Peyer's patch (tissue), 4 donors: Measurements from ENCODE around the gene PELI2. TPM values are rescaled to one million over a fixed set of nuclear protein-coding genes. Genes with fewer than 3 reads are reported as not detected.

Experiments
- DNase-seq, 3 donors: peaks; one replicate each; pipeline ENCODE4 v3.0.0-alpha.2; 2017 to 2019
- H3K27ac ChIP-seq, 4 donors: fragments of 200-600 bp; sonication (generic); one replicate each; pipeline ENCODE4 v1.5.1; 2016 to 2019
- H3K27me3 ChIP-seq, 2 donors: fragments of 200-600 bp; sonication (generic); one replicate each; pipeline ENCODE4 v1.5.1; 2019
- H3K36me3 ChIP-seq, 3 donors: fragments of 200-600 bp; sonication (generic); one replicate each; pipeline ENCODE4 v1.5.1; 2016 to 2019
- H3K4me1 ChIP-seq, 4 donors: fragments of 200-600 bp; sonication (generic); one replicate each; pipeline ENCODE4 v1.5.1; 2016 to 2019
- H3K4me3 ChIP-seq, 4 donors: fragments of 200-600 bp; sonication (generic); 1 replicate in 3 of 4; 2 replicates in 1 of 4; pipeline ENCODE4 v1.5.1; 2016 to 2019; ENCODE audit warnings: mild to moderate bottlenecking in 1 of 4
- H3K9me3 ChIP-seq, 4 donors: fragments of 200-600 bp; sonication (generic); one replicate each; pipeline ENCODE4 v1.5.1; 2016 to 2019; ENCODE audit warnings: mild to moderate bottlenecking in 1 of 4
- POLR2A ChIP-seq, 2 donors: fragments of 450-650 bp; IDR thresholded peaks; one replicate each; pipeline ENCODE4 v1.5.1; 2017; ENCODE audit warnings: antibody characterized with exemption in 2 of 2, mild to moderate bottlenecking in 2 of 2, moderate library complexity in 2 of 2
- total RNA-seq, 4 donors: library from RNA; depleted of rRNA; stranded (reverse); fragments of >200 nt; gene quantifications; one replicate each; pipeline ENCODE4 v1.1.0, GENCODE V29; 2016
- TF ChIP-seq, protein P1 (sequence below), 6 experiments: fragments of 450-650 bp in 4 of 6; fragments of 200-600 bp in 2 of 6; sonication (generic) in 1 of 6; IDR thresholded peaks; one replicate each; pipeline ENCODE4 v1.5.1; 2017 to 2019; ENCODE audit warnings: antibody characterized with exemption in 6 of 6, mild to moderate bottlenecking in 3 of 6, moderate library complexity in 1 of 6

PELI2 gene, protein sequence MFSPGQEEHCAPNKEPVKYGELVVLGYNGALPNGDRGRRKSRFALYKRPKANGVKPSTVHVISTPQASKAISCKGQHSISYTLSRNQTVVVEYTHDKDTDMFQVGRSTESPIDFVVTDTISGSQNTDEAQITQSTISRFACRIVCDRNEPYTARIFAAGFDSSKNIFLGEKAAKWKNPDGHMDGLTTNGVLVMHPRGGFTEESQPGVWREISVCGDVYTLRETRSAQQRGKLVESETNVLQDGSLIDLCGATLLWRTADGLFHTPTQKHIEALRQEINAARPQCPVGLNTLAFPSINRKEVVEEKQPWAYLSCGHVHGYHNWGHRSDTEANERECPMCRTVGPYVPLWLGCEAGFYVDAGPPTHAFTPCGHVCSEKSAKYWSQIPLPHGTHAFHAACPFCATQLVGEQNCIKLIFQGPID
- 10 to 100 TPM; 15.2 to 28.9 (median 18.6) TPM for total RNA-seq

DNA sequence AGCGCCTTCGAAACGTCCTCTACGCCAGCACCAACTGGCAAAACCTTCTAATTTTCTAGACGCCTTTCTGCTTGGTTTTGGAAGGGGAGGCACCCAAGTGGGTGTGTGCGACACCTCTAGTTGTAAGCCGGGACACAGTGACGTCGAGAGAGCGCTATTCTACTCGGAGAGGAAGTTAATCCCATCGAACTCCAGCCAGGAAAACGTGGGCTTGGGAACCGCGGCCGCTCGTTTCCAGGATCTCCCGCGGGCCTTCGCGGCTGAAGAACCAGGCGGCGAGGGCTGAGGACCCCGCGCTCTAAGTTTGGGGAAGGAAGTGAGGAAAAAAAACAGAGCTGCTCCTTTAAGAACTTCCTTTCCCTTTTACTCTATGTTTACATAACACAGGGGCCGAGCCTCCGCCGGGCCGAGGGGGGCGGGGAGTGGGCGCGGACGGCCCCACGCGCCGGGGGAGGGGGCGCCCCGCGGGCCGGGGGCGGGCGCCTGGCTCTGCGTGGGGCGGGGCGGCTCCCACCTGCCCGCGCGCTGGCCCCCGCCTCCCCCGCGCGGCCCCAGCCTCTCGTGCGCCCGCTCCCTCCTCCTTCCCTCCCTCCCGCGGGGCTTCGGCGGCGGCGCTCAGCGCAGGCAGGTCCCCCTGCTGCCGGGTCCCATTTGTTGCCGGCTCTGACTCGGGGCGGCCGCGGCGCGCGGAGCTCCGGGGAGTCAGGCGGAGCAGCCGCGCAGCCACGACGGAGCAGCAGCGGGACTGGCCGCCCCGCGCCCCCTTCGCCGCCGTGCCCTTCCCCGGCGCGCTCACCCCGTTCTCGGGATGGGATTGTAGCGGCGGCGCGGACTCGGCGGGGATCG, at the start of gene PELI2:
PELI2 (plus strand) TSS at position 647 of the 846 bp plus-strand sequence. CDS start 250 bp downstream, outside the sequence.
- no peaks in the 10 kb centered on the region for H3K9me3 ChIP-seq
- peak within 1 kb of the TSS; percentile 65 to 96 (median 82) for H3K4me3 ChIP-seq
- peaks cover 0 to 8% (median 5%) of the 10 kb centered on the region in 4 donors for H3K4me1 ChIP-seq
- no peaks in the 10 kb centered on the region for H3K27me3 ChIP-seq
- no peaks in the 10 kb centered on the region for H3K36me3 ChIP-seq
- peak; percentile 83 to 92 (median 86) for DNase-seq
- peak within 1 kb of the TSS; percentile 93 to 96 (median 94) for H3K27ac ChIP-seq
- TF ChIP-seq, protein P1, sequence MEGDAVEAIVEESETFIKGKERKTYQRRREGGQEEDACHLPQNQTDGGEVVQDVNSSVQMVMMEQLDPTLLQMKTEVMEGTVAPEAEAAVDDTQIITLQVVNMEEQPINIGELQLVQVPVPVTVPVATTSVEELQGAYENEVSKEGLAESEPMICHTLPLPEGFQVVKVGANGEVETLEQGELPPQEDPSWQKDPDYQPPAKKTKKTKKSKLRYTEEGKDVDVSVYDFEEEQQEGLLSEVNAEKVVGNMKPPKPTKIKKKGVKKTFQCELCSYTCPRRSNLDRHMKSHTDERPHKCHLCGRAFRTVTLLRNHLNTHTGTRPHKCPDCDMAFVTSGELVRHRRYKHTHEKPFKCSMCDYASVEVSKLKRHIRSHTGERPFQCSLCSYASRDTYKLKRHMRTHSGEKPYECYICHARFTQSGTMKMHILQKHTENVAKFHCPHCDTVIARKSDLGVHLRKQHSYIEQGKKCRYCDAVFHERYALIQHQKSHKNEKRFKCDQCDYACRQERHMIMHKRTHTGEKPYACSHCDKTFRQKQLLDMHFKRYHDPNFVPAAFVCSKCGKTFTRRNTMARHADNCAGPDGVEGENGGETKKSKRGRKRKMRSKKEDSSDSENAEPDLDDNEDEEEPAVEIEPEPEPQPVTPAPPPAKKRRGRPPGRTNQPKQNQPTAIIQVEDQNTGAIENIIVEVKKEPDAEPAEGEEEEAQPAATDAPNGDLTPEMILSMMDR (IDR thresholded peaks at IDR 0.05) = peak in 4 of 6 experiments; percentile 6 to 36 (median 34)
- peak; percentile 49 to 66 for TF ChIP-seq POLR2A (IDR thresholded peaks at IDR 0.05)

DNA sequence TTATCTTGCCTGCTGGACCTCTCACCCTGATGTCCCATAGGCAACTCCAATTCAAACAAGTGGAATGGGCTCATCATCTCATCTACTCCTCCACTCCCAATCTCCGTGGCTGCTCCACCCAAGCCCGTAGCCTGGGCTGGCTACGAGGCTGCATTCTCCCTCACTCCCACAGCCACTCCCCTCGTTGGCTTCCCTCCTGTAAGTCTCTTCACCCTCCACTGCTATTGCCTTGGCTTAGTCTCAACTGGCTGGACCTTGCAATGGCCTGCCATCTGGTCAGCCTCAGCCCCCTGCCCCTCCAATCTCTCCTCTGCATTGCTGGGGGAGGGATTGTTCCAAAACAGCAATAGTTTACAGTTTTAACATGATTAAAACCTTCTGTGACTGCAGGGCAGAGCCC, 44.4 kb upstream of the PELI2 start:
- Histone ChIP-seq H3K36me3 (no peaks in the 10 kb centered on the region), H3K27me3 (no peaks in the 10 kb centered on the region), H3K4me1 (peaks cover 0 to 5% (median 0%) of the 10 kb centered on the region in 4 donors), H3K27ac (no peak overlapping the region), H3K9me3 (no peaks in the 10 kb centered on the region), H3K4me3 (no peak overlapping the region)
- TF ChIP-seq POLR2A (IDR thresholded peaks at IDR 0.05) = no peak
- TF ChIP-seq, protein P1 (IDR thresholded peaks at IDR 0.05) = no peak
- DNase-seq = no peak

DNA sequence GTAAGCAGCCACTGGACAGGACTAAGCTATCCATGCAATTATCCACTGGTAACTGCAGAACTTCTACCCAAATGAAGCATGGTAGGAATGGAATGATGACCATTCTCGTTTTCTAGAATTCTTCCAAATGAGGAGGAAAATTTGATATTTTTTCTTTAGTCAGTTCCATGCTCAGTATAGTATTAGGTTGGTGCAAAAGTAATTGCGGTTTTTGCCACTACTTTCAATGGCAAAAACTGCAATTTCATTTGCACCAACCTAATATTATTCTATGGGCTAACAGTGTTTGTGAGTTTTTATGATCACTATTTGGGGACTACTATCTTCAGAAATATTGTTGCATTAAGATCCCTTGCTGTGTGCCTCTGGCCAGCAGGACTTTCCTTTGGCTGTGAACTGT, 42.9 kb upstream of the PELI2 start:
- no peaks in the 10 kb centered on the region for H3K9me3 ChIP-seq
- TF ChIP-seq, protein P1 (IDR thresholded peaks at IDR 0.05) = no peak
- no peak for TF ChIP-seq POLR2A (IDR thresholded peaks at IDR 0.05)

DNA sequence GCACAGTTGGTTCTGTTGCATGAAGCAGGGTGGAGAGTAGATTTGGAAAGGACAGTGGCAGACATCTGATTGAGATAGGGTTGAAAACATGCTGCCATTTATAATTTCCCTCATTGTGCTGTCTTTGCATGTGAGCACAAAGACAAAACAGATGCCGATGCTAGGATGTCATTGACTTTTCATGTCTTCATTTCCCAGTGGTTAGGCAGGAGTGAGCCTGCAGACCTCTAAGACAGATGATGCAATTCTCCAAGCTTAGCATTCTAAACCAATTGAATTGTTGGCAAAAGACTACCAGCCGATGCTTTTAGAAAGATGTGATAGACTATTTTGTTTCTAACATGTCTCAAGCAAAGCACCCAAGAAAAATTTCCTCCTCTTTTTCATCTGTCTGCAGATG, 37.1 kb upstream of the PELI2 start:
- Histone ChIP-seq H3K9me3 (no peaks in the 10 kb centered on the region), H3K27me3 (no peaks in the 10 kb centered on the region), H3K4me1 (peaks cover 0 to 4% (median 0%) of the 10 kb centered on the region in 4 donors), H3K4me3 (no peak overlapping the region), H3K27ac (no peak overlapping the region), H3K36me3 (no peaks in the 10 kb centered on the region)
- TF ChIP-seq, protein P1 (IDR thresholded peaks at IDR 0.05) = no peak
- TF ChIP-seq POLR2A (IDR thresholded peaks at IDR 0.05) = no peak
- DNase-seq = no peak

More for the DNA sequence above, 42.9 kb upstream of the PELI2 start:
- no peak overlapping the region for H3K27ac ChIP-seq
- DNase-seq = no peak
- H3K36me3 ChIP-seq = no peaks in the 10 kb centered on the region
- no peak overlapping the region for H3K4me3 ChIP-seq
- H3K4me1 ChIP-seq = peaks cover 0 to 5% (median 0%) of the 10 kb centered on the region in 4 donors
- no peaks in the 10 kb centered on the region for H3K27me3 ChIP-seq

DNA sequence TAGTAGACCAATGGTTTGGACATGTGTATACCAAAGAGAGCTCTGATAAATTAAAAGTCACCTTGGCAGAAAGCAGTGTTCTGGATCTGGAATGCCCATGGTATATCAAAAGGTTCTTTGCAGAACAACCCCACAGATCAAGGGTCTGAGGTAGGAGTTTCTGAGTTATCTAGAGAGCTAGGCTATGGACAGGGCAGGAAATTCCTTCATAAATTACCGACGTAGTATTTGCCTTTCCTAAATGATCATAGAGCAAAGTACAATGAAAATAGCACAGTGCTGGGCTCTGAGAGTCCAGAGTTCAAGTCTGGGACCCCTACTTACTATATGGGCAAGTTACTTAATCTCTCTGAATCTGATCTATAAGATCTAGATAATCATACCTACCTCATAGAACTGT, 35.3 kb upstream of the PELI2 start:
- Histone ChIP-seq H3K36me3 (no peaks in the 10 kb centered on the region), H3K4me3 (no peak overlapping the region), H3K9me3 (no peaks in the 10 kb centered on the region), H3K4me1 (peaks cover 0 to 11% (median 0%) of the 10 kb centered on the region in 4 donors), H3K27me3 (no peaks in the 10 kb centered on the region), H3K27ac (no peak overlapping the region)
- TF ChIP-seq POLR2A (IDR thresholded peaks at IDR 0.05) = no peak
- TF ChIP-seq, protein P1 (IDR thresholded peaks at IDR 0.05) = no peak
- DNase-seq = no peak
